Spleen (tissue), 7 donors: ENCODE data around the gene MEGF8.

Source experiments
- CTCF ChIP-seq, 11 experiments: fragments of 200-600 bp in 7 of 11; fragments of 450-650 bp in 4 of 11; sonication (generic) in 4 of 11; IDR thresholded peaks in 8 of 11; conservative IDR thresholded peaks in 3 of 11; 1 replicate in 7 of 11; 2 replicates in 4 of 11; pipeline versions ENCODE4 v1.4.0 to v1.8.0; 2016 to 2021; ENCODE audit warnings: antibody characterized with exemption in 11 of 11, inconsistent platforms in 4 of 11, mild to moderate bottlenecking in 1 of 11
- POLR2A ChIP-seq, 3 donors: fragments of 450-650 bp; IDR thresholded peaks; one replicate each; pipeline ENCODE4 v1.5.1; 2017; ENCODE audit warnings: antibody characterized with exemption in 3 of 3, mild to moderate bottlenecking in 1 of 3
- POLR2AphosphoS5 ChIP-seq, 3 donors: sonication (generic); formaldehyde crosslinking; IDR thresholded peaks; one replicate each; pipeline ENCODE4 v1.5.1; 2017; ENCODE audit warnings: antibody characterized with exemption in 3 of 3
- donor health status: DM: no; HTN: no; CAD: no; lungs with moderate emphysema.
- donor health status: DM: no; HTN: no; CAD: no.
- donor health status: DM: no; HTN: no; CAD: no.

GRCh38 chr19:42324655-42325307 is 654 bp upstream of the MEGF8 start:
- TF ChIP-seq CTCF (IDR thresholded peaks at IDR 0.05 in 8 of 11, conservative IDR thresholded peaks at IDR 0.05 in 3 of 11) (peak in 1 of 11 experiments; percentile 93), POLR2A (IDR thresholded peaks at IDR 0.05) (no peak), POLR2AphosphoS5 (IDR thresholded peaks at IDR 0.05) (no peak)
